Suprapubic skin (tissue), 4 donors: ENCODE results near the gene TYR.

Source experiments
- CTCF ChIP-seq, 2 donors: fragments of 200-600 bp in 1 of 2; fragments of 450-650 bp in 1 of 2; sonication (generic) in 1 of 2; IDR thresholded peaks; one replicate each; pipeline ENCODE4 v1.5.1; 2016 to 2019; ENCODE audit warnings: antibody characterized with exemption in 2 of 2, mild to moderate bottlenecking in 1 of 2, moderate library complexity in 1 of 2
- POLR2A ChIP-seq, 2 donors: fragments of 450-650 bp; IDR thresholded peaks; one replicate each; pipeline ENCODE4 v1.6.1; 2017; ENCODE audit warnings: antibody characterized with exemption in 2 of 2, mild to moderate bottlenecking in 2 of 2, moderate library complexity in 2 of 2
- POLR2AphosphoS5 ChIP-seq, 3 donors: sonication (generic); formaldehyde crosslinking; IDR thresholded peaks; one replicate each; pipeline ENCODE4 v1.6.1; 2017; ENCODE audit warnings: antibody characterized with exemption in 3 of 3

DNA sequence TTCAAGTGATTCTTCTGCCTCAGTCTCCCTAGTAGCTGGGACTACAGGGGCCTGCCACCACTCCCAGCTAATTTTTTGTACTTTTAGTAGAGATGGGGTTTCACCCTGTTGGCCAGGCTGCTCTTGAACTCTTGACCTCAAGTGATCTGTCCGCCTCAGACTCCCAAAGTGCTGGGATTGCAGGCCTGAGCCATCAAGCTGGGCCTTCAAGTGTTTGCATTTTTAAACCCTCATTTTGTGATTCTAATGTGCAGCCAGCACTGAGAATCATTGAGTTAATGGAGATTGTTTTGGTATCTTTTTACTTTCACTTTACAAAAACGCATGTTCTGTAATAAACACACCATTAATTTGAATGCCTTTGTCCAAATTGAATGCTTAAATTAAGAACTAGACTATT is 3.4 kb downstream of the TYR start:
- no peak for TF ChIP-seq POLR2A (IDR thresholded peaks at IDR 0.05)
- no peak for TF ChIP-seq CTCF (IDR thresholded peaks at IDR 0.05)
- no peak for TF ChIP-seq POLR2AphosphoS5 (IDR thresholded peaks at IDR 0.05)
